IMR-90 (cell line): ENCODE results near the gene MCF2L2. TPM values are rescaled to one million over a fixed set of nuclear protein-coding genes. Genes with fewer than 3 reads are reported as not detected.

ENCODE experiments used
- ATAC-seq: fragments of 200-7000 bp; cut with Tn5 transposase; 2 replicates; pipeline ENCODE4 v1.9.1; 2020; ENCODE audit warnings: low read depth, mild to moderate bottlenecking, moderate library complexity
- BruUV-seq: library from RNA; stranded (reverse); fragments of 400-500 nt; replicated peaks from 2 replicates; lab custom pipeline; 2021; lab: Mats Ljungman, UMichigan
- CTCF ChIA-PET: fragments of 300-600 bp; formaldehyde crosslinking; extraction: SDS; loops from one replicate; lab custom pipeline; 2021; ENCODE audit warnings: antibody characterized with exemption; lab: Yijun Ruan, JAX
- POLR2A ChIA-PET: fragments of 300-600 bp; sonication (Branson Sonifier 250); formaldehyde crosslinking; loops from one replicate; lab custom pipeline; 2022; ENCODE audit warnings: antibody characterized with exemption; ENCODE audit not compliant: unreplicated experiment; lab: Charles Lee
- DNase-seq: peaks from one replicate; pipeline ENCODE4 v3.0.0; 2013
- H2AFZ ChIP-seq: replicated peaks from 2 replicates; pipeline ENCODE3; 2013; ENCODE audit warnings: low read length, mild to moderate bottlenecking; ENCODE audit not compliant: poor library complexity
- H2AK5ac ChIP-seq: 2 replicates; pipeline ENCODE4 v1.6.1; 2013; ENCODE audit warnings: low read depth, low read length, inconsistent platforms
- H2AK9ac ChIP-seq: replicated peaks from 2 replicates; pipeline ENCODE3; 2013; ENCODE audit warnings: mild to moderate bottlenecking, low read depth, low read length, moderate library complexity; ENCODE audit not compliant: poor library complexity
- H2BK120ac ChIP-seq: 2 replicates; pipeline ENCODE4 v1.6.1; 2013; ENCODE audit warnings: low read depth, low read length, inconsistent platforms
- H2BK15ac ChIP-seq: 3 replicates; pipeline ENCODE4 v1.6.1; 2013; ENCODE audit warnings: low read depth, low read length, inconsistent platforms
- H2BK20ac ChIP-seq: 2 replicates; pipeline ENCODE4 v1.6.1; 2013; ENCODE audit warnings: low read depth, mild to moderate bottlenecking, inconsistent platforms, low read length, moderate library complexity
- H2BK5ac ChIP-seq: 2 replicates; pipeline ENCODE4 v1.6.1; 2013; ENCODE audit warnings: mild to moderate bottlenecking, low read depth, low read length, inconsistent platforms; ENCODE audit not compliant: poor library complexity, severe bottlenecking
- H3K14ac ChIP-seq: replicated peaks from 2 replicates; pipeline ENCODE4 v1.6.1; 2013; ENCODE audit warnings: low read depth, low read length, inconsistent platforms
- H3K18ac ChIP-seq: 2 replicates; pipeline ENCODE4 v1.6.1; 2013; ENCODE audit warnings: low read depth, low read length, control low read depth
- H3K23ac ChIP-seq: 2 replicates; pipeline ENCODE4 v1.6.1; 2013; ENCODE audit warnings: low read depth, low read length, inconsistent platforms
- H3K27ac ChIP-seq: 2 replicates; pipeline ENCODE4 v1.5.1; 2013; ENCODE audit warnings: mild to moderate bottlenecking, control low read depth, low read length; ENCODE audit not compliant: insufficient read depth
- H3K27me3 ChIP-seq: 2 replicates; pipeline ENCODE4 v1.6.1; 2013; ENCODE audit warnings: low read length; ENCODE audit not compliant: control insufficient read depth, insufficient read depth
- H3K36me3 ChIP-seq: 2 replicates; pipeline ENCODE4 v1.6.1; 2013; ENCODE audit warnings: low read length, mixed read lengths; ENCODE audit not compliant: control insufficient read depth, insufficient read depth
- H3K4ac ChIP-seq: 2 replicates; pipeline ENCODE4 v1.6.1; 2013; ENCODE audit warnings: low read depth, low read length, inconsistent platforms
- H3K4me1 ChIP-seq: 2 replicates; pipeline ENCODE4 v1.6.1; 2013; ENCODE audit warnings: low read length, mixed read lengths; ENCODE audit not compliant: control insufficient read depth, insufficient read depth
- H3K4me2 ChIP-seq: 2 replicates; pipeline ENCODE4 v1.6.1; 2013; ENCODE audit warnings: low read depth, mild to moderate bottlenecking, control low read depth, low read length, moderate library complexity
- H3K4me3 ChIP-seq: 2 replicates; pipeline ENCODE4 v1.5.1; 2013; ENCODE audit warnings: low read depth, mild to moderate bottlenecking, control low read depth, low read length, moderate library complexity; ENCODE audit not compliant: insufficient read depth
- H3K56ac ChIP-seq: 2 replicates; pipeline ENCODE4 v1.6.1; 2013; ENCODE audit warnings: low read length, inconsistent platforms; ENCODE audit not compliant: insufficient read depth; ENCODE audit errors: extremely low read depth
- H3K79me1 ChIP-seq, 2 experiments: 2 replicates each; pipeline ENCODE4 v1.6.1; 2013; ENCODE audit warnings: low read length in 2 of 2, inconsistent platforms in 1 of 2, low read depth in 1 of 2
- H3K9ac ChIP-seq: 2 replicates; pipeline ENCODE4 v1.6.1; 2013; ENCODE audit warnings: low read depth, low read length, control low read depth
- H3K9me1 ChIP-seq: 2 replicates; pipeline ENCODE4 v1.6.1; 2013; ENCODE audit warnings: low read length, inconsistent platforms; ENCODE audit not compliant: insufficient read depth
- H3K9me3 ChIP-seq: 2 replicates; pipeline ENCODE4 v1.6.1; 2013; ENCODE audit warnings: low read length; ENCODE audit not compliant: control insufficient read depth, insufficient read depth
- H4K20me1 ChIP-seq: 2 replicates; pipeline ENCODE4 v1.6.1; 2013; ENCODE audit warnings: low read length, inconsistent platforms; ENCODE audit not compliant: insufficient read depth
- H4K5ac ChIP-seq: 2 replicates; pipeline ENCODE4 v1.6.1; 2013; ENCODE audit warnings: mild to moderate bottlenecking, low read depth, low read length, control low read depth
- H4K8ac ChIP-seq, 2 experiments: 2 replicates each; pipeline ENCODE4 v1.6.1; 2013; ENCODE audit warnings: low read depth in 2 of 2, low read length in 2 of 2, control low read depth in 1 of 2, inconsistent platforms in 1 of 2
- H4K91ac ChIP-seq: 2 replicates; pipeline ENCODE4 v1.6.1; 2013; ENCODE audit warnings: low read depth, low read length, inconsistent platforms; ENCODE audit not compliant: insufficient read depth
- BHLHE40 ChIP-seq: fragments of 150-350 bp; IDR thresholded peaks from 2 replicates; pipeline ENCODE4 v1.6.1; 2016; ENCODE audit warnings: mild to moderate bottlenecking, low read depth, low read length
- ELK1 ChIP-seq: fragments of 150-350 bp; IDR thresholded peaks from 2 replicates; pipeline ENCODE4 v1.6.1; 2016; ENCODE audit warnings: low read depth, mild to moderate bottlenecking, low read length, moderate library complexity, borderline replicate concordance
- FOS ChIP-seq: fragments of 150-350 bp; IDR thresholded peaks from 2 replicates; pipeline ENCODE4 v1.6.1; 2016; ENCODE audit warnings: low read depth, low read length
- MAFK ChIP-seq: IDR thresholded peaks from 2 replicates; pipeline ENCODE4 v1.6.1; 2012; ENCODE audit warnings: low read depth, low read length, improper control_type of control experiment
- MAZ ChIP-seq: IDR thresholded peaks from 2 replicates; pipeline ENCODE4 v1.6.1; 2012; ENCODE audit warnings: low read depth, mild to moderate bottlenecking, low read length, improper control_type of control experiment, moderate library complexity, borderline replicate concordance
- MXI1 ChIP-seq: IDR thresholded peaks from 2 replicates; pipeline ENCODE4 v1.6.1; 2012; ENCODE audit warnings: low read depth, mild to moderate bottlenecking, low read length, moderate library complexity, borderline replicate concordance
- NFE2L2 ChIP-seq: fragments of 150-350 bp; IDR thresholded peaks from 2 replicates; pipeline ENCODE4 v1.6.1; 2016; ENCODE audit warnings: low read depth, mild to moderate bottlenecking, low read length
- POLR2A ChIP-seq: IDR thresholded peaks from 2 replicates; pipeline ENCODE4 v1.6.1; 2012; ENCODE audit warnings: mild to moderate bottlenecking, low read depth, low read length
- RFX5 ChIP-seq: IDR thresholded peaks from 2 replicates; pipeline ENCODE4 v1.8.0; 2012; ENCODE audit warnings: low read depth, mild to moderate bottlenecking, low read length, moderate library complexity
- USF2 ChIP-seq: fragments of 150-350 bp; IDR thresholded peaks from 2 replicates; pipeline ENCODE4 v1.6.1; 2017; ENCODE audit warnings: mild to moderate bottlenecking, antibody characterized with exemption, low read length, low read depth
- WGBS, 2 experiments: methylation state at CpG; one replicate each; pipeline versions ENCODE4 v1.1.5 to v1.1.7; 2013; ENCODE audit warnings: missing lambda C conversion rate in 2 of 2; ENCODE audit not compliant: insufficient read length in 1 of 2; ENCODE audit errors: extremely low coverage in 2 of 2; 5-methylcytosine and 5-hydroxymethylcytosine counted together
- dilution Hi-C: fragments of 300-500 bp; cut with HindIII; formaldehyde crosslinking; loops from one replicate; pipeline ENCODE4 v1.14.3; 2018; ENCODE audit warnings: low sequenced_read_pairs; ENCODE audit not compliant: unreplicated experiment
- in situ Hi-C: fragments of 300-500 bp; cut with MboI; formaldehyde crosslinking; loops from 3 replicates; pipeline ENCODE4 v1.14.3; 2019; ENCODE audit warnings: low sequenced_read_pairs, inconsistent platforms, mixed read lengths
- intact Hi-C: fragments of 100-400 bp; cut with micrococcal nuclease; formaldehyde crosslinking; loops from 2 replicates; pipeline ENCODE4 v1.10.0; 2022
- polyA plus RNA-seq, 3 experiments: library from polyadenylated mRNA; depleted of rRNA; stranded (reverse); fragments of >200 nt; gene quantifications; 2 replicates each; pipeline ENCODE4 v1.2.3, GENCODE V29; 2012; ENCODE audit warnings: low replicate concordance in 1 of 3
- total RNA-seq: library from RNA; depleted of rRNA; stranded (reverse); fragments of >200 nt; gene quantifications from 2 replicates; pipeline ENCODE4 v1.2.3, GENCODE V29; 2012

MCF2L2 gene
- total and polyA plus RNA-seq, 2 of the 4 experiments (the other 2 are of a cell fraction): under 0.01 TPM; not detected in 1

DNA sequence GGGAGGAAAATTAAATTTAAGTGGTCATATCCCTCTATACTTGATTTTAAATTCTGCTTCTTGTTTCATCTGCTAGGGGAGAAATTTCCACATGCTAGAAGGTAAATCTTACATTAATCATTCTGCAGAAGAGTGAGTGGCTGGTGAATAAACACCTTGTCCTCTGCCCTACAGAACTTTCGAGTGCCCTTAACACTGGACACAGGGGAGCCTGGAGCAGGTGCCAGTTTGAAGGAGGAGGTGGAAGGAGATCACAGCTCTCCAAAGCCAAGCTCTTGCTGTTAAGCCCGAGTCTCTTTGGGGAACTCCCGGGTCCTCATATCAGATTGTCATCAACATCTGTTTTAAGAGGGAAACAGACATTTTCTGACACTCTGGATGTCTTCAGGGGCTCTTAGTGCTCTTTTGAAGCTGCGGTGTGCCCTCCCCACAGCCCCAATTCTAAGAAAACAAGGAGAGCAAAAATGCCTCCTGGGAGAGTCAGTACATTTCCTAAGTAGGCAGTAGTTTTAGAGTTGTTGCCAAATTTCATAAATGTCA lies 297.2 kb downstream of the MCF2L2 start (continued):
- no peak for TF ChIP-seq NFE2L2

GRCh38 chr3:183129243-183129642 lies 299.2 kb downstream of the MCF2L2 start:
- intact Hi-C loops: loop anchor here (10.0 kb wide), 1 partner anchor 756 kb away; the partner anchor contains the start of gene PARL
- Histone ChIP-seq H2BK15ac (no peak overlapping the region), H3K4me1 (peaks cover 5% of the 10 kb centered on the region)

More at GRCh38 chr3:183129243-183129642, 299.2 kb downstream of the MCF2L2 start:
- Histone ChIP-seq H3K9me1 (no peaks in the 10 kb centered on the region), H3K27me3 (peaks cover 3% of the 10 kb centered on the region; the same call in 1 of the 2 replicates), H4K91ac (no peak overlapping the region), H3K23ac (no peak overlapping the region), H2AK5ac (no peak overlapping the region), H4K20me1 (no peaks in the 10 kb centered on the region), H4K5ac (no peak overlapping the region), H3K4me3 (no peak overlapping the region), H3K79me1 (no peaks in the 10 kb centered on the region), H2AFZ (no peak overlapping the region), H3K18ac (no peak overlapping the region), H3K9me3 (peaks cover 4% of the 10 kb centered on the region), H3K36me3 (no peaks in the 10 kb centered on the region), H3K9ac (no peak overlapping the region), H4K8ac (no peak overlapping the region), H3K56ac (no peak overlapping the region), H3K14ac (no peak overlapping the region), H2BK120ac (no peak overlapping the region), H3K27ac (no peak overlapping the region), H3K4me2 (no peak overlapping the region), H2BK20ac (no peak overlapping the region), H2AK9ac (no peak overlapping the region), H3K4ac (no peak overlapping the region), H2BK5ac (no peak overlapping the region)
- ChIA-PET CTCF (interaction anchor here (1.0 kb wide), 1 partner anchor 253 kb away, joined by 4 read pairs; no protein-coding TSS in a partner anchor), POLR2A (no interaction called here)
- dilution Hi-C loops (no loop called here), in situ Hi-C loops (loop anchor here (5.0 kb wide), 1 partner anchor 258 kb away; no protein-coding TSS in a partner anchor)
- DNase-seq (no peak), ATAC-seq (no peak)
- TF ChIP-seq FOS (no peak), RFX5 (no peak), MAFK (no peak), POLR2A (no peak), USF2 (no peak), MAZ (no peak), BHLHE40 (no peak), NFE2L2 (no peak), MXI1 (no peak), ELK1 (no peak)
- no CpG with 5 or more reads among the region's 1 CpG for WGBS, 2 experiments
- BruUV-seq: no TSS peak
